Liver (tissue), 9 donors: ENCODE data around the gene TECPR1. TPM values are rescaled to one million over a fixed set of nuclear protein-coding genes. Genes with fewer than 3 reads are reported as not detected.

ENCODE experiments used
- DNase-seq: peaks from one replicate; pipeline ENCODE4 v3.0.0-alpha.2; 2017; ENCODE audit warnings: low spot score
- H3K27ac ChIP-seq, 2 donors: one replicate each; pipeline ENCODE4 v1.7.0; 2013; ENCODE audit warnings: inconsistent platforms in 2 of 2, low read length in 2 of 2, control low read depth in 1 of 2, low read depth in 1 of 2, mild to moderate bottlenecking in 1 of 2
- H3K27me3 ChIP-seq, 4 donors: one replicate each; pipeline versions ENCODE4 v1.6.1 to v1.7.0; 2013; ENCODE audit warnings: low read length in 3 of 4, inconsistent platforms in 1 of 4, mild to moderate bottlenecking in 1 of 4, moderate library complexity in 1 of 4; ENCODE audit not compliant: control insufficient read depth in 4 of 4, insufficient read depth in 4 of 4
- H3K36me3 ChIP-seq, 4 donors: one replicate each; pipeline versions ENCODE4 v1.6.1 to v1.7.0; 2013; ENCODE audit warnings: low read length in 3 of 4, mild to moderate bottlenecking in 3 of 4, low read depth in 1 of 4, moderate library complexity in 1 of 4; ENCODE audit not compliant: control insufficient read depth in 4 of 4, insufficient read depth in 3 of 4
- H3K4me1 ChIP-seq, 4 donors: one replicate each; pipeline versions ENCODE4 v1.6.1 to v1.7.0; 2013; ENCODE audit warnings: low read length in 3 of 4, mild to moderate bottlenecking in 3 of 4, moderate library complexity in 1 of 4; ENCODE audit not compliant: control insufficient read depth in 4 of 4, insufficient read depth in 4 of 4
- H3K4me3 ChIP-seq, 3 donors: one replicate each; pipeline versions ENCODE4 v1.6.1 to v1.7.0; 2013; ENCODE audit warnings: low read length in 3 of 3, control low read depth in 1 of 3, low read depth in 1 of 3, mild to moderate bottlenecking in 1 of 3
- H3K9ac ChIP-seq, 2 donors: one replicate each; pipeline ENCODE4 v1.7.0; 2013; ENCODE audit warnings: low read length in 2 of 2, mild to moderate bottlenecking in 2 of 2, moderate library complexity in 2 of 2, control low read depth in 1 of 2, low read depth in 1 of 2
- H3K9me3 ChIP-seq, 4 donors: one replicate each; pipeline versions ENCODE4 v1.6.1 to v1.7.0; 2013; ENCODE audit warnings: low read length in 3 of 4; ENCODE audit not compliant: control insufficient read depth in 4 of 4
- ATF3 ChIP-seq: IDR thresholded peaks from 2 replicates; pipeline ENCODE4 v1.6.1; 2016; ENCODE audit warnings: antibody characterized with exemption
- CTCF ChIP-seq: fragments of 150-350 bp; IDR thresholded peaks from 2 replicates; pipeline ENCODE4 v1.5.1; 2017; ENCODE audit warnings: improper control_type of control experiment, low read depth, low read length; ENCODE audit not compliant: missing input control
- FOXA1 ChIP-seq: IDR thresholded peaks from 2 replicates; pipeline ENCODE4 v1.6.1; 2016; ENCODE audit warnings: antibody characterized with exemption
- FOXA2 ChIP-seq: IDR thresholded peaks from 2 replicates; pipeline ENCODE4 v1.6.1; 2016; ENCODE audit warnings: antibody characterized with exemption
- JUND ChIP-seq, 2 donors: IDR thresholded peaks; 2 replicates each; pipeline ENCODE4 v1.6.1; 2016; ENCODE audit warnings: antibody characterized with exemption in 2 of 2
- NR2F2 ChIP-seq: IDR thresholded peaks from 2 replicates; pipeline ENCODE4 v1.6.1; 2016; ENCODE audit warnings: antibody characterized with exemption
- RAD21 ChIP-seq, 2 donors: IDR thresholded peaks; 2 replicates each; pipeline ENCODE4 v1.6.1; 2016; ENCODE audit warnings: antibody characterized with exemption in 2 of 2, mild to moderate bottlenecking in 2 of 2
- REST ChIP-seq: IDR thresholded peaks from 2 replicates; pipeline ENCODE4 v1.6.1; 2016; ENCODE audit warnings: antibody characterized with exemption, mild to moderate bottlenecking
- SP1 ChIP-seq: IDR thresholded peaks from 2 replicates; pipeline ENCODE4 v1.6.1; 2018; ENCODE audit warnings: antibody characterized with exemption, mild to moderate bottlenecking
- TAF1 ChIP-seq: conservative IDR thresholded peaks from 2 replicates; pipeline ENCODE4 v1.6.1; 2016; ENCODE audit warnings: antibody characterized with exemption, mild to moderate bottlenecking
- ZBTB33 ChIP-seq: IDR thresholded peaks from 2 replicates; pipeline ENCODE4 v1.6.1; 2016; ENCODE audit warnings: antibody characterized with exemption
- WGBS: extraction: QIAGEN DNeasy Blood & Tissue Kit; methylation state at CpG from one replicate; pipeline ENCODE4 v1.1.7; 2013; 5-methylcytosine and 5-hydroxymethylcytosine counted together
- polyA plus RNA-seq, 2 donors: library from polyadenylated mRNA; stranded (reverse) in 1 of 2; unstranded in 1 of 2; fragments of 200-250 nt in 1 of 2; fragments of >200 nt in 1 of 2; fragmentation: Nextera tagmentation in 1 of 2; extraction: Ambion mirVana in 1 of 2; gene quantifications; one replicate each; pipeline versions ENCODE4 v1.2.1 to v1.2.3, GENCODE V29; 2013 to 2015
- total RNA-seq, 2 donors: library from RNA; depleted of rRNA; stranded (reverse); fragments of >200 nt; gene quantifications; one replicate each; pipeline ENCODE4 v1.2.3, GENCODE V29; 2014
- donor health status: healthy.
- donor health status: healthy.
- donor health status: healthy.
- donor health status: healthy.
- donor health status: healthy.

TECPR1 gene
- total and polyA plus RNA-seq, 4 donors: 3.3 to 16.3 (median 7.8) TPM

- no peak for TF ChIP-seq REST
- no peak for TF ChIP-seq ATF3
- TF ChIP-seq FOXA1: no peak
- no peak for TF ChIP-seq FOXA2
- no peak for TF ChIP-seq NR2F2
These were observed 15.3 kb upstream of the TECPR1 start (continued) for GRCh38 chr7:98267303-98267702.

GRCh38 chr7:98266840-98267239 is 14.8 kb upstream of the TECPR1 start:
- no peak for DNase-seq
- Histone ChIP-seq H3K27ac (no peak overlapping the region), H3K4me1 (no peaks in the 10 kb centered on the region), H3K27me3 (no peaks in the 10 kb centered on the region), H3K4me3 (no peak overlapping the region), H3K9me3 (no peaks in the 10 kb centered on the region), H3K9ac (no peak overlapping the region), H3K36me3 (no peaks in the 10 kb centered on the region)
- 54% methylated on average over 2 of the region's 2 CpGs for WGBS
- TF ChIP-seq ATF3 (no peak), FOXA2 (no peak), ZBTB33 (no peak), REST (no peak), RAD21 (IDR thresholded peaks at IDR 0.05) (peak; percentile 64 to 72), SP1 (no peak), TAF1 (no peak), JUND (IDR thresholded peaks at IDR 0.05) (no peak), CTCF (peak; percentile 42)
